Esophagus squamous epithelium (tissue), 5 donors: ENCODE measurements around the gene PGLYRP3. TPM values are rescaled to one million over a fixed set of nuclear protein-coding genes. Genes with fewer than 3 reads are reported as not detected.

ENCODE experiments used
- DNase-seq: peaks from one replicate; lab custom pipeline; 2025; lab: John Stamatoyannopoulos, UW
- H3K27ac ChIP-seq, 4 donors: fragments of 200-600 bp; sonication (generic); one replicate each; pipeline ENCODE4 v1.5.1; 2016 to 2019; ENCODE audit warnings: mild to moderate bottlenecking in 1 of 4
- H3K27me3 ChIP-seq, 4 donors: fragments of 200-600 bp; sonication (generic); 1 replicate in 3 of 4; 2 replicates in 1 of 4; pipeline versions ENCODE4 v1.5.1 to v1.6.0; 2017 to 2021; ENCODE audit warnings: antibody characterized with exemption in 1 of 4
- H3K36me3 ChIP-seq, 3 donors: fragments of 200-600 bp; sonication (generic); one replicate each; pipeline ENCODE4 v1.5.1; 2016 to 2019
- H3K4me1 ChIP-seq, 3 donors: fragments of 200-600 bp; sonication (generic); one replicate each; pipeline ENCODE4 v1.5.1; 2017 to 2019
- H3K4me3 ChIP-seq, 4 donors: fragments of 200-600 bp; sonication (generic); 1 replicate in 3 of 4; 2 replicates in 1 of 4; pipeline ENCODE4 v1.5.1; 2016 to 2019; ENCODE audit warnings: mild to moderate bottlenecking in 2 of 4, moderate library complexity in 1 of 4
- H3K9me3 ChIP-seq, 3 donors: fragments of 200-600 bp; sonication (generic); one replicate each; pipeline ENCODE4 v1.5.1; 2016 to 2019
- CTCF ChIP-seq, 6 experiments: fragments of 450-650 bp in 4 of 6; fragments of 200-600 bp in 2 of 6; sonication (generic) in 2 of 6; IDR thresholded peaks; one replicate each; pipeline ENCODE4 v1.5.1; 2016 to 2019; ENCODE audit warnings: antibody characterized with exemption in 6 of 6, mild to moderate bottlenecking in 4 of 6, moderate library complexity in 4 of 6
- POLR2A ChIP-seq, 4 donors: fragments of 450-650 bp; IDR thresholded peaks; one replicate each; pipeline ENCODE4 v1.6.1; 2017; ENCODE audit warnings: antibody characterized with exemption in 4 of 4, mild to moderate bottlenecking in 4 of 4, moderate library complexity in 3 of 4
- WGBS, 2 donors: methylation state at CpG; one replicate each; pipeline ENCODE4 v1.1.5; 2018; 5-methylcytosine and 5-hydroxymethylcytosine counted together
- intact Hi-C: fragments of 100-400 bp; cut with DNase I; formaldehyde crosslinking; loops from one replicate; pipeline ENCODE4 v1.15.0; 2022
- total RNA-seq, 4 donors: library from RNA; depleted of rRNA; stranded (reverse); fragments of >200 nt; gene quantifications; one replicate each; pipeline ENCODE4 v1.1.0, GENCODE V29; 2016
- donor health status: DM: yes; HTN: yes; CAD: no.

PGLYRP3 gene
- total RNA-seq, 4 donors from 2014 or later, result 14.3 to 44.0 (median 23.8) TPM

- no peak for TF ChIP-seq POLR2A (IDR thresholded peaks at IDR 0.05)
- TF ChIP-seq CTCF (IDR thresholded peaks at IDR 0.05), result peak in 2 of 6 experiments; percentile 17 to 48
- H3K4me3 ChIP-seq, result no peak overlapping the region
- H3K27ac ChIP-seq, result no peak overlapping the region
- H3K4me1 ChIP-seq, result peaks cover 18 to 52% (median 23%) of the 10 kb centered on the region in 3 donors
- peaks cover 0 to 45% (median 0%) of the 10 kb centered on the region in 4 donors for H3K27me3 ChIP-seq
- intact Hi-C loops, result no loop called here
- 67 to 73% methylated on average over 7 of the region's 7 CpGs for WGBS, 2 donors
- no peaks in the 10 kb centered on the region for H3K9me3 ChIP-seq
- DNase-seq, result no peak
- no peaks in the 10 kb centered on the region for H3K36me3 ChIP-seq
Measured at GRCh38 chr1:153353226-153353947, 40.6 kb upstream of the PGLYRP3 start.

GRCh38 chr1:153352523-153352922, 39.8 kb upstream of the PGLYRP3 start:
- DNase-seq, result no peak
- no peak overlapping the region for H3K27ac ChIP-seq
- H3K9me3 ChIP-seq, result no peaks in the 10 kb centered on the region
- peaks cover 0 to 54% (median 0%) of the 10 kb centered on the region in 4 donors for H3K27me3 ChIP-seq
- H3K36me3 ChIP-seq, result no peaks in the 10 kb centered on the region
- intact Hi-C loops, result no loop called here
- no peak for TF ChIP-seq POLR2A (IDR thresholded peaks at IDR 0.05)
- peak; percentile 81 to 93 (median 89) for TF ChIP-seq CTCF (IDR thresholded peaks at IDR 0.05)
- 0% methylated on average over 4 of the region's 4 CpGs for WGBS, 2 donors
- H3K4me1 ChIP-seq, result peaks cover 21 to 52% (median 22%) of the 10 kb centered on the region in 3 donors
- no peak overlapping the region for H3K4me3 ChIP-seq

GRCh38 chr1:153350321-153350957, 37.7 kb upstream of the PGLYRP3 start:
- Histone ChIP-seq H3K27ac (no peak overlapping the region), H3K9me3 (no peaks in the 10 kb centered on the region), H3K27me3 (peaks cover 0 to 74% (median 0%) of the 10 kb centered on the region in 4 donors), H3K4me1 (peaks cover 3 to 50% (median 11%) of the 10 kb centered on the region in 3 donors), H3K4me3 (no peak overlapping the region), H3K36me3 (no peaks in the 10 kb centered on the region)
- TF ChIP-seq CTCF (IDR thresholded peaks at IDR 0.05) (no peak), POLR2A (IDR thresholded peaks at IDR 0.05) (no peak)
- 22 to 28% methylated on average over 1 of the region's 1 CpG for WGBS, 2 donors
- DNase-seq, result no peak
- intact Hi-C loops, result no loop called here

- 48 to 61% methylated on average over 7 to 11 of the region's 17 CpGs for WGBS, 2 donors
- H3K27me3 ChIP-seq, result peaks cover 0 to 78% (median 0%) of the 10 kb centered on the region in 4 donors
Measured at GRCh38 chr1:153349363-153350320, 36.9 kb upstream of the PGLYRP3 start.

More at GRCh38 chr1:153349363-153350320, 36.9 kb upstream of the PGLYRP3 start:
- H3K4me3 ChIP-seq, result no peak overlapping the region
- H3K36me3 ChIP-seq, result no peaks in the 10 kb centered on the region
- TF ChIP-seq POLR2A (IDR thresholded peaks at IDR 0.05) (no peak), CTCF (IDR thresholded peaks at IDR 0.05) (no peak)
- H3K9me3 ChIP-seq, result no peaks in the 10 kb centered on the region
- no peak for DNase-seq
- intact Hi-C loops, result no loop called here
- peaks cover 2 to 55% (median 11%) of the 10 kb centered on the region in 3 donors for H3K4me1 ChIP-seq
- peak overlapping the region in 3 of 4 donors; percentile 24 to 79 (median 36) for H3K27ac ChIP-seq
